ENCODE data around the gene SDCCAG8. TPM values are rescaled to one million over a fixed set of nuclear protein-coding genes. Genes with fewer than 3 reads are reported as not detected.

Gene SDCCAG8
- total and polyA plus RNA-seq, 4 donors = 25.4 to 96.7 (median 48.2) TPM

DNA sequence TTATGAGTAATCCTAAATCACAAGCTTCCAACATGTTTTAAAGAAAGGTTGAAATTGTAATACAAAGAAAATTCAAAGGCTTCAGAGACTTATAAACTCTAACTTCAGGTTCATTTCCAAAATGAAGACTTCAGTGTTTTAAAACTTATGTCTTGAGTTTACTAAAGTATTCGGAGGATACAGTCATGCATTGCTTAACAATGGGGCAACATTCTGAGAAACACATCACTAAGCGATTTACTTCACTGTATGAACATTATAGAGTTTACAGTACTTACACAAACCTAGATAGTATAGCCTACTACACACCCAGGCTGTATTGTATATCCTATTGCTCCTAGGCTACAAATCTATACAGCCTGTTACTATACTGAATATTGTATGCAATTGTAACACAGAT, 39.1 kb upstream of the SDCCAG8 start:
- Histone ChIP-seq H3K36me3 (ENCODE audit: control insufficient read depth in 4 of 4, insufficient read depth in 4 of 4, low read length in 4 of 4) (peaks cover 3 to 22% (median 8%) of the 10 kb centered on the region in 4 donors), H3K9me3 (ENCODE audit: control insufficient read depth in 4 of 4, insufficient read depth in 3 of 4, low read length in 3 of 4) (no peaks in the 10 kb centered on the region), H3K27ac (ENCODE audit: low read depth in 1 of 2, low read length in 1 of 2) (no peak overlapping the region), H3K9ac (ENCODE audit: insufficient read depth in 1 of 2, low read length in 2 of 2) (no peak overlapping the region), H3K27me3 (ENCODE audit: control insufficient read depth in 3 of 3, insufficient read depth in 3 of 3, low read length in 2 of 3) (no peaks in the 10 kb centered on the region), H3K4me1 (ENCODE audit: control insufficient read depth in 5 of 5, insufficient read depth in 5 of 5, low read length in 5 of 5) (peaks cover 0 to 7% (median 0%) of the 10 kb centered on the region in 5 donors), H3K4me3 (no peak overlapping the region)
- no peak for DNase-seq
- TF ChIP-seq, protein P1, sequence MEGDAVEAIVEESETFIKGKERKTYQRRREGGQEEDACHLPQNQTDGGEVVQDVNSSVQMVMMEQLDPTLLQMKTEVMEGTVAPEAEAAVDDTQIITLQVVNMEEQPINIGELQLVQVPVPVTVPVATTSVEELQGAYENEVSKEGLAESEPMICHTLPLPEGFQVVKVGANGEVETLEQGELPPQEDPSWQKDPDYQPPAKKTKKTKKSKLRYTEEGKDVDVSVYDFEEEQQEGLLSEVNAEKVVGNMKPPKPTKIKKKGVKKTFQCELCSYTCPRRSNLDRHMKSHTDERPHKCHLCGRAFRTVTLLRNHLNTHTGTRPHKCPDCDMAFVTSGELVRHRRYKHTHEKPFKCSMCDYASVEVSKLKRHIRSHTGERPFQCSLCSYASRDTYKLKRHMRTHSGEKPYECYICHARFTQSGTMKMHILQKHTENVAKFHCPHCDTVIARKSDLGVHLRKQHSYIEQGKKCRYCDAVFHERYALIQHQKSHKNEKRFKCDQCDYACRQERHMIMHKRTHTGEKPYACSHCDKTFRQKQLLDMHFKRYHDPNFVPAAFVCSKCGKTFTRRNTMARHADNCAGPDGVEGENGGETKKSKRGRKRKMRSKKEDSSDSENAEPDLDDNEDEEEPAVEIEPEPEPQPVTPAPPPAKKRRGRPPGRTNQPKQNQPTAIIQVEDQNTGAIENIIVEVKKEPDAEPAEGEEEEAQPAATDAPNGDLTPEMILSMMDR (IDR thresholded peaks at IDR 0.05; ENCODE audit: control extremely low read depth, extremely low read depth) = no peak
- ATAC-seq (ENCODE audit: insufficient read depth, low FRiP score) = no peak
- WGBS, 2 donors = 90 to 96% methylated on average over 2 of the region's 2 CpGs

DNA sequence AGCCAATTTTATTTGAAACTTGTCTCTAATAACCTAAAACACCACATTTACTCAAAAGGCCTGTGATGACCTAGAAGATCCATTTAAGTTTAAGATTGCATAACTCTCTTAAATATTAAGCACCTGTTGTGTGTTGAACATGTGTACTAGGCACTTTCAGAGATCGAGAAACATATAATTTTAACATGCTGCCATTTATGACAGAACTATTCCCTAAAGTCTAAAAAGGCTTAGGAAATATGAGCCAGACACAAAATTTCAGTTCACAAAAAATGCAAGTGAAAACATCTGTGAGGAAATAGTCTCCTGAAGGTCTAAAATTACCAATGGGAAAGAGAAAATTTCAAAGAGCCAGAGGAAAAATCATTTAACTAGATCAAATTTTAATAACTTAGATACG, 38.5 kb upstream of the SDCCAG8 start:
- TF ChIP-seq, protein P1 (IDR thresholded peaks at IDR 0.05; ENCODE audit: control extremely low read depth, extremely low read depth) = no peak
- Histone ChIP-seq H3K9ac (ENCODE audit: insufficient read depth in 1 of 2, low read length in 2 of 2) (no peak overlapping the region), H3K4me1 (ENCODE audit: control insufficient read depth in 5 of 5, insufficient read depth in 5 of 5, low read length in 5 of 5) (peaks cover 0 to 7% (median 0%) of the 10 kb centered on the region in 5 donors), H3K27me3 (ENCODE audit: control insufficient read depth in 3 of 3, insufficient read depth in 3 of 3, low read length in 2 of 3) (no peaks in the 10 kb centered on the region), H3K36me3 (ENCODE audit: control insufficient read depth in 4 of 4, insufficient read depth in 4 of 4, low read length in 4 of 4) (peaks cover 3 to 22% (median 8%) of the 10 kb centered on the region in 4 donors), H3K9me3 (ENCODE audit: control insufficient read depth in 4 of 4, insufficient read depth in 3 of 4, low read length in 3 of 4) (no peaks in the 10 kb centered on the region), H3K4me3 (no peak overlapping the region), H3K27ac (ENCODE audit: low read depth in 1 of 2, low read length in 1 of 2) (no peak overlapping the region)
- ATAC-seq (ENCODE audit: insufficient read depth, low FRiP score) (no peak), DNase-seq (no peak)
- 89 to 90% methylated on average over 2 of the region's 2 CpGs for WGBS, 2 donors

DNA sequence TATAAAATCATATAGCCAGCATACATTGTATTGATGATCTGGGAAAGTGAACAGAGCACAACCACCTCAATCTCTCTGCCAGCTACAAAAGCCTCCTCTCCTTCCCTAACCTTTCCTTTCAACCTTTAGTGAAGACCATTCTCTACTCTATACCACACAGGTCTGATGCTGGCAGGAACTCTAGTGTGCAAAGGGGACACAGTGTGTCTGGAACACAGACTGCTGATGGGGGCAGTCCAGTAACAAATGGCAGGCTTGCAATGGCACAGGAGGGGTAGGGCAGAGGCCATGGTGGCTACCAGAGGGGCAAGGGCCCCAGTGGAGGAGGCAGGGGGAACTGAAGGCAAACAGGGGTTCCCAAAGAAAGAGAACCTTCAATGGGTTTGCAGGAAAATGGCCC, 37.8 kb upstream of the SDCCAG8 start:
- peaks cover 0 to 7% (median 0%) of the 10 kb centered on the region in 5 donors for H3K4me1 ChIP-seq (ENCODE audit: control insufficient read depth in 5 of 5, insufficient read depth in 5 of 5, low read length in 5 of 5)
- TF ChIP-seq, protein P1 (IDR thresholded peaks at IDR 0.05; ENCODE audit: control extremely low read depth, extremely low read depth) = no peak
- ATAC-seq (ENCODE audit: insufficient read depth, low FRiP score) (no peak), DNase-seq (no peak)
- no peak overlapping the region for H3K4me3 ChIP-seq
- H3K36me3 ChIP-seq (ENCODE audit: control insufficient read depth in 4 of 4, insufficient read depth in 4 of 4, low read length in 4 of 4) = peaks cover 3 to 26% (median 8%) of the 10 kb centered on the region in 4 donors
- H3K9me3 ChIP-seq (ENCODE audit: control insufficient read depth in 4 of 4, insufficient read depth in 3 of 4, low read length in 3 of 4) = no peaks in the 10 kb centered on the region
- H3K27ac ChIP-seq (ENCODE audit: low read depth in 1 of 2, low read length in 1 of 2) = no peak overlapping the region
- H3K27me3 ChIP-seq (ENCODE audit: control insufficient read depth in 3 of 3, insufficient read depth in 3 of 3, low read length in 2 of 3) = no peaks in the 10 kb centered on the region
- no peak overlapping the region for H3K9ac ChIP-seq (ENCODE audit: insufficient read depth in 1 of 2, low read length in 2 of 2)

DNA sequence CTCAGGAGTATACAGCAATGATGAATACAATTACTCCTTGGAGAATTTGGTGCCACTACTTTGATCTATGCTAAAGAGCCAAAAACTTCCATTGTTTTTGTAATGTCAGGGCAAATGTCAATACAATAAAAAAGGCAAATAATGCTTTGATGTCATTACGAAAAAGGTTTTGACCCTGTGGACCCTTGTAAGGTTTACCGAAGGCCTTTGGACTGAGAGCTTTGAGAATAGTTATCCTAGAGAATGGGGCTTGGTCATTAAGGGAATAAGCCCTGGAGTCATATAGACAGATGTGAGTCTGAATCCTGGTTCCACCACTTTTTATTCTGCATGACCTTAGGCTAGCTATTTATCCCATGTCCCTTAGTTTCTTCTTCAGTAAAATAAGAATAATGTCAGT, 28.2 kb upstream of the SDCCAG8 start:
- 88 to 89% methylated on average over 2 of the region's 2 CpGs for WGBS, 2 donors
- Histone ChIP-seq H3K27ac (ENCODE audit: low read depth in 1 of 2, low read length in 1 of 2) (no peak overlapping the region), H3K4me1 (ENCODE audit: control insufficient read depth in 5 of 5, insufficient read depth in 5 of 5, low read length in 5 of 5) (no peaks in the 10 kb centered on the region), H3K4me3 (no peak overlapping the region), H3K27me3 (ENCODE audit: control insufficient read depth in 3 of 3, insufficient read depth in 3 of 3, low read length in 2 of 3) (no peaks in the 10 kb centered on the region), H3K9me3 (ENCODE audit: control insufficient read depth in 4 of 4, insufficient read depth in 3 of 4, low read length in 3 of 4) (peaks cover 4 to 20% (median 6%) of the 10 kb centered on the region in 4 donors), H3K36me3 (ENCODE audit: control insufficient read depth in 4 of 4, insufficient read depth in 4 of 4, low read length in 4 of 4) (peaks cover 7 to 22% (median 12%) of the 10 kb centered on the region in 4 donors), H3K9ac (ENCODE audit: insufficient read depth in 1 of 2, low read length in 2 of 2) (no peak overlapping the region)
- ATAC-seq (ENCODE audit: insufficient read depth, low FRiP score) (no peak), DNase-seq (no peak)
- TF ChIP-seq, protein P1 (IDR thresholded peaks at IDR 0.05; ENCODE audit: control extremely low read depth, extremely low read depth) = no peak
